Measurements from ENCODE around the gene ARHGAP10.

ARHGAP10 gene

DNA sequence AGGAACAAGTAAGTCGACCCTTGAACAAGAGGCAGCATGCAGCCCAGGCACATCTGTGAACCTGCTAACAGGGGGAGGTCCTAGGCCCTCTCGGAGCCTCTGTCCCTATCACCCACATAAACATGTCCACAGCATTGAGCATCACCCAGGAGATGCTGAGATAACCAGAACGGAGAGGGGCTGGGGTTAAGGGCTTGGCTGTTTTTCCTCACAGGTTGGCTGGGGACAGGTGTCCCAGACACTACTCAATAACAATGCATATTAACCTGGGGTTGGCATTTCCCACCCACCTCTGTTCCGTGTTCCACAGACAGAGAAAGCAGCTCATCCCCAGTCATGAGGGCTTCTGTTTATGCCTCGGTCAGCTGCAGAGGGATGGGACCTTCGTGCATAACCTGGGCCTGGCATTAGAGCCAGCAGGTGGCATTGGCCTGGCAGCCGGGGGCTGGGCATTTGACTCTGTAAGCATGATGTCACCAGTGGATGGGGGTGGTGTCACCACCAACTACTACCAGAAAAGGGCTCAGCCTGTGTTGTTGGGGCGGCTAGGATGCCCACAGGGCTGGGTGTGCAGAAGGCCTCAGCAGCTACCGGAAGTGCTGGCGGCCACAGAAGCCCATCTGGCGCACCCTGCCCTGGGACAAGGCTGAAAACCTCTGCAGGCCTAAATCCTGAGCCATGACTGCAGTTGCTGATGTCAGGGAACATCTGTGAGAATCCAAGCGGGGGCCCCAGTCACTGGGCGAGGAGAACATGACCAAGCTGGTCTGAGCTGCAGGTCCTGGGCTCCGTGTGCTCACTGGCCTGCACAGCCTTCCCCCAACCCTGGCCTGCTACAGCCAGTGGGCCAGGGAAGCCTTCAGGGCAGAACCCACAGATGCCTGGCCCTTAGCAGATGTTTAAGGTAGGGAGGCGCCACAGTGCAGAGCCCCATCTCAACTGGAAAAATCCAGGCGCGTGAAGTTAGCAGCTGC is 358.9 kb downstream of the ARHGAP10 start:
- no peak overlapping the region for H3K4me3 ChIP-seq
- peaks cover 0 to 14% (median 5%) of the 10 kb centered on the region in 3 donors for H3K36me3 ChIP-seq
- DNase-seq: no peak
- H3K4me1 ChIP-seq: no peaks in the 10 kb centered on the region
- intact Hi-C loops (cut with DNase I; ENCODE audit: low total_unique reads): no loop called here
- no peak overlapping the region for H3K27ac ChIP-seq
- no peaks in the 10 kb centered on the region for H3K27me3 ChIP-seq
- H3K9me3 ChIP-seq: peaks cover 0 to 7% (median 0%) of the 10 kb centered on the region in 3 donors
- TF ChIP-seq, protein P1, sequence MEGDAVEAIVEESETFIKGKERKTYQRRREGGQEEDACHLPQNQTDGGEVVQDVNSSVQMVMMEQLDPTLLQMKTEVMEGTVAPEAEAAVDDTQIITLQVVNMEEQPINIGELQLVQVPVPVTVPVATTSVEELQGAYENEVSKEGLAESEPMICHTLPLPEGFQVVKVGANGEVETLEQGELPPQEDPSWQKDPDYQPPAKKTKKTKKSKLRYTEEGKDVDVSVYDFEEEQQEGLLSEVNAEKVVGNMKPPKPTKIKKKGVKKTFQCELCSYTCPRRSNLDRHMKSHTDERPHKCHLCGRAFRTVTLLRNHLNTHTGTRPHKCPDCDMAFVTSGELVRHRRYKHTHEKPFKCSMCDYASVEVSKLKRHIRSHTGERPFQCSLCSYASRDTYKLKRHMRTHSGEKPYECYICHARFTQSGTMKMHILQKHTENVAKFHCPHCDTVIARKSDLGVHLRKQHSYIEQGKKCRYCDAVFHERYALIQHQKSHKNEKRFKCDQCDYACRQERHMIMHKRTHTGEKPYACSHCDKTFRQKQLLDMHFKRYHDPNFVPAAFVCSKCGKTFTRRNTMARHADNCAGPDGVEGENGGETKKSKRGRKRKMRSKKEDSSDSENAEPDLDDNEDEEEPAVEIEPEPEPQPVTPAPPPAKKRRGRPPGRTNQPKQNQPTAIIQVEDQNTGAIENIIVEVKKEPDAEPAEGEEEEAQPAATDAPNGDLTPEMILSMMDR (IDR thresholded peaks at IDR 0.05): no peak

GRCh38 chr4:148091896-148092295 is 360.0 kb downstream of the ARHGAP10 start:
- DNase-seq: no peak
- Histone ChIP-seq H3K9me3 (no peaks in the 10 kb centered on the region), H3K27me3 (no peaks in the 10 kb centered on the region), H3K4me3 (no peak overlapping the region), H3K36me3 (peaks cover 0 to 18% (median 5%) of the 10 kb centered on the region in 3 donors), H3K4me1 (no peaks in the 10 kb centered on the region), H3K27ac (no peak overlapping the region)
- intact Hi-C loops (cut with DNase I; ENCODE audit: low total_unique reads): no loop called here
- TF ChIP-seq, protein P1 (IDR thresholded peaks at IDR 0.05): no peak

DNA sequence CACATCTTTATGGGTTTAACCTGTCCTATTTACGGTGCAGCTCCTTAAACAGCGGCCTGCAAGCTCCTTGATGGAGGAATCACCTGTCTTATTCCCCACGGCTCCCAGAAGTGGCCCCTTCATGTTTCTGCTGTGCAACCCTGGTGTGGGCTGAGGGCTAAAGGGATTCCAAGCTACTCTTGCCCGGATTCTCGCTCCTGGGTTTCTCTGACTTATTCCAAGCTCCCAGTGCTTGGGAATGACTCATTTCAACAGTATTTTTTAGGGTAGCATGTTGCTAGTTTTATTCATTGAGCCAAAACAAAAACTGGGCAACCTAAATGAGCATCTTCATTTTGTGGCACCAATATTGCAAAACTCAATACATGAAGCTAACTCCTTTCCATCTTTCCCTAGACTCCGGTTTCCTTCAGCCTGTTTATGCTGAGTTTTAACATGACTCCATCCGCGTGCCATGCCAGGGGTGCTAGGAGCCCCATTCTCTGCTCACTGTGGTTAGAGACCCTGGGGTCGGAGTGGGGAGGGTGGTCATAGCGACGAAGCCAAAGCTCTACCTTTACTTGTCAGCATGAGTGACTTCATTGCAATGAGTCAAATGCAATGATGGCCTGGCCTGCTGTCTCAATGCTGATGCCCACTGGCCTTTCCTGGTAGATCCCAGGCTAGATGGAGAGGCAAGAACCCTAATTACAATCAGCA is 360.6 kb downstream of the ARHGAP10 start:
- intact Hi-C loops (cut with DNase I; ENCODE audit: low total_unique reads): no loop called here

GRCh38 chr4:148093065-148093464 is 361.2 kb downstream of the ARHGAP10 start:
- H3K27ac ChIP-seq: no peak overlapping the region

More for the DNA sequence above, 360.6 kb downstream of the ARHGAP10 start:
- no peaks in the 10 kb centered on the region for H3K9me3 ChIP-seq
- no peak overlapping the region for H3K4me3 ChIP-seq
- no peak for DNase-seq
- TF ChIP-seq, protein P1 (IDR thresholded peaks at IDR 0.05): no peak
- no peaks in the 10 kb centered on the region for H3K27me3 ChIP-seq
- H3K36me3 ChIP-seq: peaks cover 0 to 23% (median 10%) of the 10 kb centered on the region in 3 donors
- no peak overlapping the region for H3K27ac ChIP-seq
- no peaks in the 10 kb centered on the region for H3K4me1 ChIP-seq

DNA sequence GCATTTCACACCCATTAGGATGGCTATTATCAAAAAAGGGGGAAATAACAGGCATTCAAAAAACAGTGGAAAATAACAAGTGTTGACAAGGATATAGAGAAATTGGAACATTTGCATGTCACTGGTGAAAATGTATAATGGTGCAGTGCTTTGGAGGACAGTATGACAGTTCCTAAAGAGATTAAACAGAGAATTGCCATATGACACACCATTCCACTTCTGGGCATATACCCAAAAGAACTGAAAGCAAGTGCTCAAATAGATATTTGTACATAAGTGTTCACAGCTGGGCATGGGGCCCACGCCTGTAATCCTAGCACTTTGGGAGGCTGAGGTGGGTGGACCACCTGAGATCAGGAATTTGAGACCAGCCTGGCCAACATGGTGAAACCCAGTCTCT is 362.3 kb downstream of the ARHGAP10 start:
- DNase-seq: no peak
- Histone ChIP-seq H3K4me3 (no peak overlapping the region), H3K4me1 (no peaks in the 10 kb centered on the region), H3K9me3 (no peaks in the 10 kb centered on the region), H3K36me3 (peaks cover 0 to 27% (median 11%) of the 10 kb centered on the region in 3 donors), H3K27me3 (no peaks in the 10 kb centered on the region), H3K27ac (no peak overlapping the region)
- intact Hi-C loops (cut with DNase I; ENCODE audit: low total_unique reads): no loop called here
- TF ChIP-seq, protein P1 (IDR thresholded peaks at IDR 0.05): no peak

More at GRCh38 chr4:148093065-148093464, 361.2 kb downstream of the ARHGAP10 start:
- TF ChIP-seq, protein P1 (IDR thresholded peaks at IDR 0.05): no peak
- intact Hi-C loops (cut with DNase I; ENCODE audit: low total_unique reads): no loop called here
- DNase-seq: no peak
- Histone ChIP-seq H3K4me3 (no peak overlapping the region), H3K4me1 (no peaks in the 10 kb centered on the region), H3K9me3 (no peaks in the 10 kb centered on the region), H3K36me3 (peaks cover 0 to 23% (median 11%) of the 10 kb centered on the region in 3 donors), H3K27me3 (no peaks in the 10 kb centered on the region)

Data from tibial artery (tissue), 4 donors.